A549 (cell line): ENCODE results near the gene LYST.

Source experiments
- CEBPB ChIP-seq, 2 experiments: fragments of >200 bp in 1 of 2; sonication (Bioruptor Twin) in 1 of 2; formaldehyde crosslinking in 1 of 2; IDR thresholded peaks; 2 replicates each; pipeline ENCODE4 v1.6.1; 2012 to 2016
- ESRRA ChIP-seq: fragments of 150-350 bp; IDR thresholded peaks from 2 replicates; pipeline ENCODE4 v1.6.1; 2014; ENCODE audit warnings: mild to moderate bottlenecking, low read length, borderline replicate concordance
- NR3C1 ChIP-seq: fragments of >200 bp; sonication (Bioruptor Twin); formaldehyde crosslinking; IDR thresholded peaks from 3 replicates; pipeline ENCODE4 v1.6.1; 2017
- TF ChIP-seq, protein P1 (sequence below): fragments of >200 bp; sonication (Bioruptor Twin); formaldehyde crosslinking; IDR thresholded peaks from 3 replicates; pipeline ENCODE4 v1.5.1; 2016

GRCh38 chr1:235892202-235892601 lies 25.5 kb upstream of the LYST start:
- TF ChIP-seq ESRRA: no peak
- TF ChIP-seq CEBPB (IDR thresholded peaks at IDR 0.05): no peak
- TF ChIP-seq NR3C1: no peak
- TF ChIP-seq, protein P1, sequence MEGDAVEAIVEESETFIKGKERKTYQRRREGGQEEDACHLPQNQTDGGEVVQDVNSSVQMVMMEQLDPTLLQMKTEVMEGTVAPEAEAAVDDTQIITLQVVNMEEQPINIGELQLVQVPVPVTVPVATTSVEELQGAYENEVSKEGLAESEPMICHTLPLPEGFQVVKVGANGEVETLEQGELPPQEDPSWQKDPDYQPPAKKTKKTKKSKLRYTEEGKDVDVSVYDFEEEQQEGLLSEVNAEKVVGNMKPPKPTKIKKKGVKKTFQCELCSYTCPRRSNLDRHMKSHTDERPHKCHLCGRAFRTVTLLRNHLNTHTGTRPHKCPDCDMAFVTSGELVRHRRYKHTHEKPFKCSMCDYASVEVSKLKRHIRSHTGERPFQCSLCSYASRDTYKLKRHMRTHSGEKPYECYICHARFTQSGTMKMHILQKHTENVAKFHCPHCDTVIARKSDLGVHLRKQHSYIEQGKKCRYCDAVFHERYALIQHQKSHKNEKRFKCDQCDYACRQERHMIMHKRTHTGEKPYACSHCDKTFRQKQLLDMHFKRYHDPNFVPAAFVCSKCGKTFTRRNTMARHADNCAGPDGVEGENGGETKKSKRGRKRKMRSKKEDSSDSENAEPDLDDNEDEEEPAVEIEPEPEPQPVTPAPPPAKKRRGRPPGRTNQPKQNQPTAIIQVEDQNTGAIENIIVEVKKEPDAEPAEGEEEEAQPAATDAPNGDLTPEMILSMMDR: no peak
